Suprapubic skin (tissue), 4 donors: ENCODE results near the gene PLOD1.

Experiments used
- CTCF ChIP-seq, 2 donors: fragments of 200-600 bp in 1 of 2; fragments of 450-650 bp in 1 of 2; sonication (generic) in 1 of 2; IDR thresholded peaks; one replicate each; pipeline ENCODE4 v1.5.1; 2016 to 2019; ENCODE audit warnings: antibody characterized with exemption in 2 of 2, mild to moderate bottlenecking in 1 of 2, moderate library complexity in 1 of 2
- POLR2A ChIP-seq, 2 donors: fragments of 450-650 bp; IDR thresholded peaks; one replicate each; pipeline ENCODE4 v1.6.1; 2017; ENCODE audit warnings: antibody characterized with exemption in 2 of 2, mild to moderate bottlenecking in 2 of 2, moderate library complexity in 2 of 2
- POLR2AphosphoS5 ChIP-seq, 3 donors: sonication (generic); formaldehyde crosslinking; IDR thresholded peaks; one replicate each; pipeline ENCODE4 v1.6.1; 2017; ENCODE audit warnings: antibody characterized with exemption in 3 of 3

GRCh38 chr1:12006167-12006921, 71.8 kb downstream of the PLOD1 start:
- no peak for TF ChIP-seq CTCF (IDR thresholded peaks at IDR 0.05)
- TF ChIP-seq POLR2A (IDR thresholded peaks at IDR 0.05), result no peak
- TF ChIP-seq POLR2AphosphoS5 (IDR thresholded peaks at IDR 0.05), result no peak
